ENCODE measurements around the gene HOXD8. TPM values are rescaled to one million over a fixed set of nuclear protein-coding genes. Genes with fewer than 3 reads are reported as not detected.

Gene HOXD8
- total RNA-seq, 1 donor: 3.3 TPM

GRCh38 chr2:176091329-176092258, 37.9 kb upstream of the HOXD8 start:
- no peak overlapping the region for H3K4me2 ChIP-seq (ENCODE audit: insufficient read depth, low read length)

GRCh38 chr2:176092270-176093144, 37.0 kb upstream of the HOXD8 start, which contains the start of gene HOXD13:
HOXD13 (plus strand) TSS chr2:176092721; CDS start chr2:176092891, 170 bp downstream.
- no peak within 1 kb of the TSS for H3K27ac ChIP-seq (ENCODE audit: low read depth, low read length)
- DNase-seq (ENCODE audit: insufficient read length, low spot score, missing footprints): no peak
- no peaks in the 10 kb centered on the region for H3K9me3 ChIP-seq (ENCODE audit: low read depth, low read length)
- TF ChIP-seq CTCF (IDR thresholded peaks at IDR 0.05; ENCODE audit: extremely low read depth, low read depth, low read length): no peak
- peaks cover 97% of the 10 kb centered on the region for H3K27me3 ChIP-seq (ENCODE audit: insufficient read depth, low read length)
- H2AFZ ChIP-seq (ENCODE audit: low read length): peak within 1 kb of the TSS; percentile 50
- H3K36me3 ChIP-seq (ENCODE audit: insufficient read depth, low read length): no peaks in the 10 kb centered on the region
- no peaks in the 10 kb centered on the region for H4K20me1 ChIP-seq (ENCODE audit: insufficient read depth, low read length)
- H3K4me3 ChIP-seq (ENCODE audit: insufficient read depth, low read length): peak within 1 kb of the TSS; percentile 29
- peaks cover 4% of the 10 kb centered on the region for H3K4me1 ChIP-seq (ENCODE audit: insufficient read depth, low read length)
- H3K79me2 ChIP-seq (ENCODE audit: insufficient read depth, low read length): no peaks in the 10 kb centered on the region
- peak within 1 kb of the TSS; percentile 45 for H3K4me2 ChIP-seq (ENCODE audit: insufficient read depth, low read length)

More at GRCh38 chr2:176091329-176092258, 37.9 kb upstream of the HOXD8 start:
- Histone ChIP-seq H3K4me3 (ENCODE audit: insufficient read depth, low read length) (no peak overlapping the region), H3K4me1 (ENCODE audit: insufficient read depth, low read length) (no peaks in the 10 kb centered on the region), H3K36me3 (ENCODE audit: insufficient read depth, low read length) (no peaks in the 10 kb centered on the region), H2AFZ (ENCODE audit: low read length) (no peak overlapping the region), H3K79me2 (ENCODE audit: insufficient read depth, low read length) (no peaks in the 10 kb centered on the region), H3K9me3 (ENCODE audit: low read depth, low read length) (no peaks in the 10 kb centered on the region), H3K27me3 (ENCODE audit: insufficient read depth, low read length) (peaks cover 97% of the 10 kb centered on the region), H4K20me1 (ENCODE audit: insufficient read depth, low read length) (no peaks in the 10 kb centered on the region), H3K27ac (ENCODE audit: low read depth, low read length) (no peak overlapping the region)
- no peak for TF ChIP-seq CTCF (IDR thresholded peaks at IDR 0.05; ENCODE audit: extremely low read depth, low read depth, low read length)
- no peak for DNase-seq (ENCODE audit: insufficient read length, low spot score, missing footprints)

GRCh38 chr2:176093145-176093897, 36.2 kb upstream of the HOXD8 start:
- H3K9me3 ChIP-seq (ENCODE audit: low read depth, low read length): no peaks in the 10 kb centered on the region
- DNase-seq (ENCODE audit: insufficient read length, low spot score, missing footprints): no peak
- H3K27me3 ChIP-seq (ENCODE audit: insufficient read depth, low read length): peaks cover 97% of the 10 kb centered on the region
- no peak overlapping the region for H3K27ac ChIP-seq (ENCODE audit: low read depth, low read length)
- no peaks in the 10 kb centered on the region for H3K79me2 ChIP-seq (ENCODE audit: insufficient read depth, low read length)
- H3K4me3 ChIP-seq (ENCODE audit: insufficient read depth, low read length): peak overlapping the region; percentile 29
- H4K20me1 ChIP-seq (ENCODE audit: insufficient read depth, low read length): no peaks in the 10 kb centered on the region
- peaks cover 9% of the 10 kb centered on the region for H3K4me1 ChIP-seq (ENCODE audit: insufficient read depth, low read length)
- peak overlapping the region; percentile 50 for H2AFZ ChIP-seq (ENCODE audit: low read length)
- peak overlapping the region; percentile 45 for H3K4me2 ChIP-seq (ENCODE audit: insufficient read depth, low read length)
- H3K36me3 ChIP-seq (ENCODE audit: insufficient read depth, low read length): no peaks in the 10 kb centered on the region
- TF ChIP-seq CTCF (IDR thresholded peaks at IDR 0.05; ENCODE audit: extremely low read depth, low read depth, low read length): no peak
